GM12865 (cell line): ENCODE results near the gene FOXC2.

ENCODE experiments used
- DNase-seq: peaks from one replicate; pipeline ENCODE4 v3.0.0; 2010; ENCODE audit warnings: low read depth
- H3K4me3 ChIP-seq: 2 replicates; pipeline ENCODE4 v1.5.1; 2011; ENCODE audit warnings: mild to moderate bottlenecking, low read depth, low read length, control low read depth
- TF ChIP-seq, protein P1 (sequence below): IDR thresholded peaks from 2 replicates; pipeline ENCODE4 v1.5.1; 2011; ENCODE audit warnings: low read length, control low read depth, low read depth, inconsistent platforms; ENCODE audit not compliant: insufficient read depth; ENCODE audit errors: missing control alignments

FOXC2 gene

GRCh38 chr16:86533076-86533475 lies 33.6 kb upstream of the FOXC2 start:
- no peak for DNase-seq
- TF ChIP-seq, protein P1, sequence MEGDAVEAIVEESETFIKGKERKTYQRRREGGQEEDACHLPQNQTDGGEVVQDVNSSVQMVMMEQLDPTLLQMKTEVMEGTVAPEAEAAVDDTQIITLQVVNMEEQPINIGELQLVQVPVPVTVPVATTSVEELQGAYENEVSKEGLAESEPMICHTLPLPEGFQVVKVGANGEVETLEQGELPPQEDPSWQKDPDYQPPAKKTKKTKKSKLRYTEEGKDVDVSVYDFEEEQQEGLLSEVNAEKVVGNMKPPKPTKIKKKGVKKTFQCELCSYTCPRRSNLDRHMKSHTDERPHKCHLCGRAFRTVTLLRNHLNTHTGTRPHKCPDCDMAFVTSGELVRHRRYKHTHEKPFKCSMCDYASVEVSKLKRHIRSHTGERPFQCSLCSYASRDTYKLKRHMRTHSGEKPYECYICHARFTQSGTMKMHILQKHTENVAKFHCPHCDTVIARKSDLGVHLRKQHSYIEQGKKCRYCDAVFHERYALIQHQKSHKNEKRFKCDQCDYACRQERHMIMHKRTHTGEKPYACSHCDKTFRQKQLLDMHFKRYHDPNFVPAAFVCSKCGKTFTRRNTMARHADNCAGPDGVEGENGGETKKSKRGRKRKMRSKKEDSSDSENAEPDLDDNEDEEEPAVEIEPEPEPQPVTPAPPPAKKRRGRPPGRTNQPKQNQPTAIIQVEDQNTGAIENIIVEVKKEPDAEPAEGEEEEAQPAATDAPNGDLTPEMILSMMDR = no peak
- H3K4me3 ChIP-seq = no peak overlapping the region

DNA sequence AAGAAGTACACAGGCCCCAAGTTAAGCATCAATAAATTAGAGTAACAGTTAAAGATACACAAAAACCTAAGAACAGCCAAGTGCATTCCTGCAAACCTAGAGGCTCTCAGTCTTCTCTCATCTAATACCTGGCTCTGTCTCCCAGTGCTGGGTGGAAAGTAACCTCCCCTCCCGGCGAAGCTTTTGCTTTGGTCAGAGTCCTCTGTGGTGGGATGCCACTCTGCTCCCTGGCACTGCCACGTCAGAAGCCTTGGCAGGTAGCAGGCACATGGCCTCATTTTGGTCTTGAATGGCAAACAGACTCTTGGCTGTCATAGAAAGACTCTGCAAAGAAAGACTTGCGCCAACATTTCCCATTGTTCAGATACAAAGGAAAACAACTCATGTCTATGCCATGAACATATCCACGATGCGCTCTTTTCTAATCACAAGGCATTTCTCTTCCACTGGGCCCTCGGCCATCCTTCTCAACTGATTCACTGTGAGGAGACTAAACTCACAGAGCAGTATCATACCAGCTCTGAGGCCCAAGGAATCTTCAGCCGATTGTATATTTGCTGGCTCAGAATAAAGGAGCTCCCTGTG lies 32.8 kb upstream of the FOXC2 start:
- TF ChIP-seq, protein P1 = no peak
- DNase-seq = no peak

DNA sequence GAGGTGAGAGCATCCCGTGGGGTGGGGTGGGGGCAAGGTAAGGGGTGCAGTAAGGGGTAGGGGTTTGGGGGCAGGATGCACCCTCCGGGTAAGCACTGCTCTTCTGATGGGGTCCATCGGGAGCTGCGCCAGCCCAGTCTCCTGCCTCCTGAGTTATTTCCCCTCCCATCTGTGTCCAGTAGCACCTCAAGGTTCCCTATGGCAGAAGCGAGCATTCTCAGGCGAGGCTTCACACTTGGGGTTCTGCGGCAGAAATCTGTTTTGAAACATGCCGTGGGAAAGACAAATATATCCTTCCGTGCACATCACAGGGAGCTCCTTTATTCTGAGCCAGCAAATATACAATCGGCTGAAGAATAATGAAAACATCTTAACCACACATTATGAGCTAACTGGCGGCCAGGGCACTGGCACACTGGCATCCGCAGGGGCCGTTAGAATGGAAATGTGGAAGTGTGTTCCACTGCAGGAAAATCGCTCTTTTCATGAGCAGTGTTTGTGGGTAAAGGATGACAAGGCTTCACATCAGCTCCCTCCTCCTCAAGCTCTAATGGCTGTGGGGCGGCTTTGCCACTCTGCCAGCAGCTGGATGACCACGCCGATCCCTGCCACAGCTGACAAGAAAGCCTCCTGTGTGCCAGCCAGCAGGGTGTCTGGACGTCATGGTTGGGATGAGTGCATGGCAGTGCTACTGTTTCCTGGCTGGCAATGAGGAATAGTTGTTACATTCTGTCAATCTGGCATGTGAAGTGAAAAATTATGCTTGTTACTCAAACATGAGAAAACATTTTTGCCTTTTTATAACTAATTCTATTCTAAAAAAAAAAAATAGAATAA lies 31.6 kb upstream of the FOXC2 start:
- no peak for DNase-seq
- H3K4me3 ChIP-seq = no peak overlapping the region
- TF ChIP-seq, protein P1 = no peak

More for the DNA sequence above, 32.8 kb upstream of the FOXC2 start:
- H3K4me3 ChIP-seq = no peak overlapping the region

DNA sequence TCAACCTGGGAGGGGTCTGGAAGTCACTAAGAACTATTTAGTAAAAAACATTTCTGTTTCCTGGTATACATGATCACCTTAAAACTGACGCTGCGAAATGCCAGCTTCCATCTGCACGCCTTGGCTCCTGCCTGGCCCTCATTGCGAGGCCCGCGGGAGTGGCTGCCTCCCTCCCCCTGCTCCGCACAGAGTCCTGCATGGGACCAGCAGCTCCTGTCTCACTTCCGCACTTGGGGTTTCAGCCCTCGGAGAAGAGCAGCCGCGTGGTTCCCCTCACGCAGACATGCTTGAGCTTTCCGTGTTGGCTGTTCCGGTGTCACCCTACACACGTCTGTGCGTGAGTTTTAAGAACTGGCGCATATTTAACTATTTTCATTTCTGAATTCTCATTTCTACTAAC lies 30.0 kb upstream of the FOXC2 start:
- TF ChIP-seq, protein P1 = no peak
- no peak for DNase-seq
- no peak overlapping the region for H3K4me3 ChIP-seq

DNA sequence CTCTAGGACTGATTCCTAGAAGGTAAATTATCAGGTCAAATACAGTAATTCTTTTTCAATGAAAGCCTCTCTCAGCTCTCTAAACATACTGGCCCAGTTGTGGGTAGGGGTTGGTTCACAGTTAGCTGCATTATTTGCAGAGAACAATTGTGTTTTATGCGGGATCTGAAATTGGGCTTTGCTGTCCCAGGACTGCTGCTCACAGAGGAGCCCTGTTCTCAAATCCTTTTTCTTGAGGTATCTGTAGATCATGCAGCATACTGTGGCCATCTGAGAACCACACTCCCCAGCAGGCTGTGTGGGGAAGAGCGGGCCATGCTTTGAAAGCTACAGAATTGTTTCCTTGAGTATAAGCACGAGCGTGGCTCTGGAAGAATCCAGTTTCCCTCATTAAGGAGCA lies 29.1 kb upstream of the FOXC2 start:
- no peak overlapping the region for H3K4me3 ChIP-seq
- DNase-seq = no peak

GRCh38 chr16:86538196-86538780 lies 28.3 kb upstream of the FOXC2 start:
- H3K4me3 ChIP-seq = no peak overlapping the region
- no peak for DNase-seq
- TF ChIP-seq, protein P1 = no peak

More for the DNA sequence above, 29.1 kb upstream of the FOXC2 start:
- TF ChIP-seq, protein P1 = no peak
